NCI-H2029 (cell line): ENCODE measurements around the gene TTC7B.

Experiments
- DNase-seq: peaks from one replicate; lab custom pipeline; 2025; lab: John Stamatoyannopoulos, UW

The TTC7B gene

GRCh38 chr14:90575781-90576180 is 240.4 kb downstream of the TTC7B start:
- no peak for DNase-seq

DNA sequence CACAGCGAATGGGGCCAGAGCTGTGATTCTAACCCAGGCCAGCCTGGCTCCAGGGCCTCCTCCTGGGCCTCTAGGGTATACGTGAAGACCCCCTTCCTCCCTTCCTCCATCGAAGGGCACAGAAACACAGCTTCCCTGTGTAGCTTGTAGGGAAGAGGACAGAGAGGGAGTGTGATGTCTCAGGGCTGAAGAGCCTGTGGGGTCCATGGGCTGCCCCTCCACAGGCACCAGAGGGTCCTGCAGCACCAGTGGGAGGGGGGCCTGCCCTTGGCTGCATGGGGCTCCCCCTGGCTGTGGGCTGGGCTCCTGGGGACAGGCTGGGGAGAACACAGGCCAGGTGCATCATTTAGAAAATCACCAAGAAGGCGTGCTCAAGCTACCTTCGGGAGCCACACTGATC is 240.9 kb downstream of the TTC7B start:
- DNase-seq = no peak

DNA sequence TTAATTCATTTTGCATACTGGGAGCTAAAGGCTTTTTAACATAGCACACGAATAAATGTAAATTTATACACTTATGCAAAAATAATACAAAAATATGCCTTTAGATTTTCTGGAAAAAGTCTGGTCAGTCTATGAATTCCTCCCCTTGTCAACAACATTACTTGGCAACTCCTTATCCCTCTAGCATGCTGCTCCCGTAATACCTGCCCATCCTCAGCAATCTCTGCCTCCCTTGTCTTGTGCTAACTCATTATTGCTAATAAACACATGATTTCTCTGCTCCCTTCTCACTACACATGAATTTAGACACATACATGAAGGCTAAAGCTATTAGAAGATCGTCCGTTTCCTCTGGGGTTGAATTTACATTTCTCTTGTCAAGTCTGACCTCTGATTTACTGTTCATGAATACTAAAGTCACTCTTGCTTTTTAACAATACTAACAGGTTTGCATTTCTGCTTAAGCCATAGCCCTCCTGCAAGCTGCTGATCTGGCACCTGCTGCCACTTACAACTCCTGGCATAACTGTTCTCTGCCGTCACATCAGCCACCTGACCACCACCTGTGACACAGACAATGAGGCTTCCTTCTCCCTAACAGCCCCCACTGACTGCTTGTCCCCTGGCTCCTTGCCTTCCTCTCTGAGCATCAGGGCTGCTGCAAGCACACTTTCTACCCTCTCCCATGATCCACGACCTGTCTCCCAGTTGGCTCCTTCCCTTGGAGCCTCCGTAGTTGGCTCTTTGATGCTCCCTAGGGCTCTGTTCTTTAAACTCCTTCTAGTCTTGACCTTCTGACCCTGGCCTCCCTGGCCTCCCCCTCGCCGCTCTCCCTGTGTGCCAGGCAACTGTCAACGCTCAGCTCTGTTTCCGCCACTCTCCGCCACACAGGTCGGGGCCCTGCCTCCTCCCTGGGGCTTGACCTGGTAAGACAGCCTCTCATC is 241.8 kb downstream of the TTC7B start:
- DNase-seq = peak; percentile 56

DNA sequence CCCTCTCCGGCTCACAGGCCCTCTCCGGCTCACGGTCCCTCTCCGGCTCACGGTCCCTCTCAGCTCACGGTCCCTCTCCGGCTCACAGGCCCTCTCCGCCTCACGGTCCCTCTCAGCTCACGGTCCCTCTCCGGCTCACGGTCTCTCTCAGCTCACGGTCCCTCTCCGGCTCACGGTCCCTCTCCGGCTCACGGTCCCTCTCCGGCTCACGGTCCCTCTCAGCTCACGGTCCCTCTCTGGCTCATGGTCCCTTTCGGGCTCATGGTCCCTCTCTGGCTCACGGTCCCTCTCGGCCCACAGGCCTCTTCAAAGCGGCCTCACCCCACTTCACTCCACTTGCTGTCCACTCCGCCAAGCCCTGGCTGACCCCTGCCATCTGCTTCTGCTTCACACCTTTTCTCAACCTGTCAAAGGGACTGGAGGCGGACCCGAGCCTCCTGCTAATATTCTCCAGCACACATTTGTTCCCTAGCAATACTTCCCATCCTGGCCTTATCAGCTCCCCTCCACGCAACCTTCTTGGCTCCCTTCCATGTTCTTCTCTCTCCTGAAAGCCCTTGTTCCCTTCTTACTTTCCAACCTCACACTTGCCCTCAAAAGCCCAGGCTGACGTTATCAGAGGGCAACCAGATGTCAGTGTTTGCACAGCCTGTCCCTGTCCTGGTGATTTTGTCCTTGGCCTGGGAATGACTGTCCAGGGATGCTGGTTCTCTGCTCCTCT is 242.7 kb downstream of the TTC7B start:
- DNase-seq = no peak

DNA sequence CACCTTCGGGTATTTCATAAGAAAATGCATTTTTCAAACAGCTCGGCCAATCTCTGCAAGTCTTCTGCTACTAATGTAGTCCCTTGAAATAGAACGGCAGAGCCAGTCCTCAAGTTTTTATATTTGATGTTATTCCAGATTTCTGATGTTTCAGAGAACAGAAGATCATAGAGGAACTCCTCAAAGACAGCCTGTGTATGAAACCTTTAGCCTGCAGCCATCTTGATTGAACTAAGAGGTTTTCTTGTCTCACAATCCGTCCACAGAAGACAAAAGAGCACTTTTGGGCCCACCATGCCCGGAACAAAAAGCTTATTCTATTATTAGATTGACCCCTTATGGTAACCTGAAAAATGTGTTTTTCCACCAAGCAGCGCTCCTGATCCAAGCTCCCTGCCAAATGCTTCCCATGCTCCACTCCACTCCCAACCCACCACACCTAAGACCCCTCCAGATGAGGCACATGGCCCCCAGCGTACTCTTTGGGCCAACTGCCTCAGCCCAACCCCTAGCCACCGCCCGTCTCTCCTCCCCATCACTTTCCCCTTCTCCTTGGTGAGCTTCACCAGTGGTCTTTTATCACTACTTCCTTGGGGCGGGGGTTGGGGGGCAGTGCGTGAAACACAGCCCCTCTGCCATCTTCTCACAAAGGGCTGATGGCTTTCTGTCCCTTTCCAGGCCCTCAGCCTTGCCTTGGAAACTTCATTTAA is 243.6 kb downstream of the TTC7B start:
- no peak for DNase-seq

DNA sequence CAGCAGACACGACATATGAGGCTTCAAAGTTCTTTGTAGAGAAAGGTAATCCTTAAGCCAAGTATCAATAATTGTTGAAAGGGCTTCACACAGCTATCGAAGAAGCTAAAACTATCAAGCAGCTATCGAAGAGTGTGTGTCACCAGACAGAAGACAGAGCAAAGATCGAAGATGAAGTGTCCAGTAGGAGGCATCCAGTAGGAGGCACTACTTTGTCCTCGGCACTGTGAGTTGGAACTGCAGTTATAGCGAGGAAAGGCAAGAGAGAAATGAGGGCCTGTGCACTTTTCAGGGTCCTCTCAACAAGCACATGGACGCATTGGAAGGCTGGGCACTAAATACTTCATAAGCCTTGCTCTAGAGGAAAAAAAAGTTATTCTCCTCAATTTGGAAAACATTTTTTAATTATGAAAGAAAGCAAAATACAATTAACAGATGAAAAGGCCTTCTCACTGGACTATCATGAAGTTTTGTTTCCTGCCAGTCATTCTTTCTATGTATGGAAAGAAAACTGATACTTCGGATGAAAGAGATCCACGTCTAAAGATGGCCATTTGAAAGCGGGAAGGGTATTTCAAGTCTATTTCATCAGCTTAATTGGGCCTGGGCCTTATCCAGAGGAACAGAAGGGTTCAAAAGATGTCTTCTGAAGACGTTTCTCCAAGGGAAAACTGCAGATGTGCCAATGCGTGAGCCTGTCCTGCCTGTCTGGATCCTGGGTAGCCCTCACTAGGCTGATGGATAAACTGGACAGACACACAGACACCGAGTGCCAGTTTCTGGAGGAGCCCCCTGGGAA is 244.9 kb downstream of the TTC7B start:
- DNase-seq = no peak

GRCh38 chr14:90570461-90570860 is 245.8 kb downstream of the TTC7B start:
- DNase-seq = no peak

DNA sequence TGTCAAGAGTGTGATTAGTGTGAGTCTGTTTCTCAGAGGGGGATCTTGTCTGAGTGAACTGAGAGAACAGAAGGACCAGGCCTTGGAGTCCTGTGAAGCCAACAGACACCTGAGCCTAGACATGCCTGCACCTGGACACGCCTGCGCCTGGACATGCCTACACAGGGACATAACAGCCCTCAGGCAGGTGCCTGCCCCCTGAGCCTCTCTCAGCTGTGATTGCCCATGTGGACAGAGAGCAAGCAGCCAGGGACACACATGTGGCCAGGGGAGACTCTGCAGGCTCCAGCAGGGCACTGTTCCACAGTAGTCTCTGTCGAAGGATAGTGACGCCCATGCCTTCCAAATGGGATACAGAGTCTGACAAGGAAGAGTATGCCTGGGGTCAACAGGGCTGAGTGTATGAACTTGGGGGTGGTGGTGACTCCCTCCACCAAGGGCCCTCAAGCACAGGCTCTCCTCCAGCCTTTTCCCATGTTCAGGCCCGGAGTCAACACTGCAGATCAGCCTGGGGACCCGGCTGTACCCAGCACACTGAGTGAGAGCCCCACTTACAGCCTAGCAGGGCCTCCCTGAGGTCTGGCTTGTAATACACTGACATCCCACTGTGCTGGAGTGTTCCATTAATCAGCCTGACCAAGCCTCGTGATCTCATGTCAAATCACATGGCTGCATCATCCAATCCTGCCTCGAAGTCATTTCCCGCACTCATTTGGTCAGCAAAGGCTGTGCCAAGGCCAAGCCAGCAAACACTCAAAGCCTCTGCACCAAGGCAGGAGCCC is 246.4 kb downstream of the TTC7B start:
- no peak for DNase-seq

DNA sequence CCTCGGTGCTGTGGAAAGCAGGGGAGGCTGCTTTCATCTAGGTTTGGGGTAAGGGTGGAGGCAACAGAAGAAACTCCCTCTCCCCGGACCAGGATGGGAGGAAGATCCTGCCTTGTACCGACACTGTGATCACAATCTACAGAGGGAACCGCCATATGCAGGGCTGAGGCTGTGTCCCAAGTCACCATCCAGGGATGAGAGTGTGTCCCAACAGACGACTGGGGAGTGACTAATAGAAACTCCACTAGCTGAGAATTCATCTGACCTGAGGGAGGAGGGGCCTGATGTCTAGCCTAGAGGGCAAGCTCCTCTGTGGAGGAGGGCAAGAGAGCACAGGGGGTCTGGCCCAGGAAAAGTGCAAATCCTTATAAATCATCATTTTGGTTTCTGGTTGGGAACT is 247.0 kb downstream of the TTC7B start:
- no peak for DNase-seq

DNA sequence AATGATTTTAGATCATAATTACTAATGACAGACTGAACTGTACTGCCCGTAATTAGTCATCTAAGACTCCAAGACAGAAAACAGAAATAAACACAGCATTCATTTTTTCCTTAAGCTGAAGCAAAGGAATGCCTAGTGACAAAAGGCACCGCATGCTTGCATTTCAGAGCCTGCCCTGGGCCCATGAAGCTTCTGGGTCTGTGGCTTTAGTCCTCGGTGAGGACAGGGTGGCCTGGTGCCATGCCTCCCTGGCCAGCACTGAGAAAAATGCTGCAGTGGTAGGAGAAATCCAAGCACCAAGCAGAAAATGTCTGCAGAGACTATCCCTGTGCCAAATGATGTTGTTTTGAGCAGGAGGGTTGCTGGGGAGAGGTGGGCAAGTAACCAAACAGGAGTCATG is 247.8 kb downstream of the TTC7B start:
- no peak for DNase-seq

GRCh38 chr14:90567991-90568390 is 248.2 kb downstream of the TTC7B start:
- no peak for DNase-seq

GRCh38 chr14:90567191-90567590 is 249.0 kb downstream of the TTC7B start:
- no peak for DNase-seq

DNA sequence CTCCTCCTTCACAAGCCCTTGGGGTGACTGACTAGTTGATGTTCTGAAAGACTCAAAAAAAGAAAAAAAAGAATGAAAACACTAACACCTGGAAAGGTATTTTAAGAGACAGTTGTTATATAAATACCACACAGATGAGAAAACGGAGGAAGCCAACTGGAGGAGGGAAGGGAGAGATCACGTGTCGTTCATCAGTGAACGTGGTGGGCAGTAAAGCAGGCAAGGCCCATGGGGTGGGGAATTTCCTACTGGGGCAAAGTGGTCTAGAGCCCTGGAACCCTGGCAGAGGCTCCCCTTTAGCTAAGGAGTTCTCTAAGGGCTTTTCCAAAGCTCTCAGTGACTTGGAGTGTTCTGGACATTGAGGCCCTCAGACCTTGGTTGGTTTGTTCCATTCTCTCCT is 249.7 kb downstream of the TTC7B start:
- DNase-seq = no peak

DNA sequence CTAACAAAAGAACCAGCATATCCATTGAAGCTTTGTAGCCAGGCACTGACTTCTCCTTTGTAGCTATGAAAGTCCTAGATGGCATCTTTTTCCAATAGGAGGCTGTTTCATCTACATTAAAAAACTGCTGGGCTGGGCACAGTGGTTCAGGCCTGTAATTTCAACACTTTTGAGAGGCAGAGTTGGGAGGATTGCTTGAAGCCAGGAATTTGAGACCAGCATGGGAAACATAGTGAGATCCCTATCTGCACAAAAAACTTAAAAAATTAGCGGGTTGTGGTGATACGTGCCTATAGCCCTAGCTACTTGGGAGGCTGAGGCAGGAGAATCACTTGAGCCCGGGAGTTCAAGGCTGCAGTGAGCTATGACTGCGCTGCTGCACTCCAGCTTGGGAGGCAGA is 251.7 kb downstream of the TTC7B start:
- no peak for DNase-seq

GRCh38 chr14:90562652-90563051 is 253.6 kb downstream of the TTC7B start:
- no peak for DNase-seq

GRCh38 chr14:90561920-90562319 is 254.3 kb downstream of the TTC7B start:
- DNase-seq = no peak

DNA sequence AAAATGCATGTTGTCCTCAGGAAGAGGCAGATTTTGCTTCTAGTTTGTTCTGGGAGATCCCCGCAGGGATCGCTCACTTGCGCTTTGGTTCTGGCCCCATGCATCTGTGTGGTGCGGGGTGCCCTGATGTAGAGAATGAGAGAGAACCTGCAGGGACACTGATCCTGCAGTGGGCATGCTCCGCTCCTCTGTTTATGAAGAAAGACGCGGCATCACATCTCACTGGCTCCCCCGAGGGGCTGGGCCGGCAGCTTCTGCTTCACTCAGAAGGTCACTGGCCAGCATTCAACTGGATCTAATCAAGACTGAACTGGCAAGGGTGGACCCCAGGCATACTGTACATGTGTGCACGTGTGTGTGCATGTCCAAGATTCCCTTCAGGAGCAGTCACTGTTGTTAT is 255.2 kb downstream of the TTC7B start:
- DNase-seq = no peak

GRCh38 chr14:90560558-90560957 is 255.7 kb downstream of the TTC7B start:
- DNase-seq = no peak

DNA sequence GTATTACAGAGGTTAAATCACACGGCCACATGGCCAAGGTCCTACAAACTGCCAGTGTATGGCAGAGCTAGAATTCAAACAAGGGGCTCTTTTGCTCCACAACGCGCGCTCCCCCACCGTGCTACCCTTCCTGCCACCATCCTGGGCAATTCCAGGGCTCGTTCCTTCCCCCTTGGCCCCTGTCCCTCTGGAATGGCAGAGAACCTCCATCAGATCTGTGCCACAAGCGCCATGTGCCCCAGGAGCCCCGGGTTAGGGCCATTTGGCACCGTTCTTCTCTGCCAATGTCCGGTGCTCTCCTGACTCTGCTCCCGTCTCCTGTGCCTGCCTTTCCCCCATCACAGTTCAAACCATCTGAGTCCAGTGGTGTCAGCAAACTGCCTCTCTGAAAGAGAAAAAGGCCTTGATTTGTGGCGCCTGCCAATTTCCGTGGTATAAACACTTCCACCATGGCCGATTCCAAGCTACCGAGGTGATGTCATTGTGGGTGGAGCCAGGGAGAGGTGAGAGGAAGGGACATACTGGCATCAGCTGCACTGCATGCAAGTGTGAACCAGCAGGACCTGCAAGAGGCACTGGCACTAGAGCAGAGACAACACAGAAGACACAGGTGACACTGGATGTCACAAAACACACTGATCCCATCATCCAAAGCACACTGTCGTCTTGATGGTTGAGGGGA is 256.3 kb downstream of the TTC7B start:
- no peak for DNase-seq

DNA sequence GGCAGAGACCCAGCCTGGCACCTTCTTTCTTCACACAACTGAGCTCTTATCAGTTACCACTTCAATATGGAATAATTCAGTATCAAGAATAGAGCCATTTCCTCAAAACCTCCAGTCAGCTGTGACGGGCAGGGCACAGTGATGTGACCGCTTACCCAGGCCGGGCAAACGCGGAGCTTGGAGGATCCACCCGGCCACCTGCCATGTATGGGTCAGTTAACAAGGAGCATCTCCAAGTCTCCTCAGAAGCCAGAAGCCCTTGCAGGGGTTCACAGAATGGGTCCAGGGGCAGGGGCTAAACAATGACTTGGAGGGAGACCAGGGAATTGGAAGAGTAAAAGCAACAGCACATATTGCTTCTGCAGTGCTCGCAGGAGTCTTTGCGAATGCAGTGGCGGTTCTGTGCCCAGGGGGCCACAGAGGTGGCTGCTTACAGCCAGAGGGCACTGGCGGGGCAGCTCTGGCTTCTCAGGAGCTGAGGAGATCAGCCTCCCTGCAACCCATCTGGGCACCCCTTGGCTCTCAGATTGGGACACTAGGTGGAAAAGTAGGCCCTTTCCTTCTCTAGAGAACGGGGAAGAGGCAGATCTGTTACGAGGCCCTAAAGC is 257.1 kb downstream of the TTC7B start:
- no peak for DNase-seq
